Measurements from ENCODE around the gene ITGBL1.

- no peak for TF ChIP-seq CTCF (IDR thresholded peaks at IDR 0.05; ENCODE audit: low read length)
- no peak for TF ChIP-seq EZH2 (optimal IDR thresholded peaks at IDR 0.05; ENCODE audit: low read depth, low read length)
- TF ChIP-seq EZH2phosphoT487 (IDR thresholded peaks at IDR 0.05; ENCODE audit: low read length), result no peak
Measured at GRCh38 chr13:101634142-101634541, 181.7 kb downstream of the ITGBL1 start.

Data from MM.1S (cell line).